Thyroid gland (tissue), 4 donors: Measurements from ENCODE around the gene ASIC3.

Experiments used
- CTCF ChIP-seq, 6 experiments: fragments of 200-600 bp in 3 of 6; fragments of 450-650 bp in 3 of 6; sonication (generic) in 3 of 6; IDR thresholded peaks; one replicate each; pipeline ENCODE4 v1.5.1; 2016 to 2019; ENCODE audit warnings: antibody characterized with exemption in 6 of 6, mild to moderate bottlenecking in 2 of 6, inconsistent platforms in 1 of 6, moderate library complexity in 1 of 6
- POLR2A ChIP-seq, 2 donors: fragments of 450-650 bp; IDR thresholded peaks; one replicate each; pipeline ENCODE4 v1.6.1; 2017; ENCODE audit warnings: antibody characterized with exemption in 2 of 2, mild to moderate bottlenecking in 2 of 2, moderate library complexity in 1 of 2

- TF ChIP-seq CTCF (IDR thresholded peaks at IDR 0.05) (no peak), POLR2A (IDR thresholded peaks at IDR 0.05) (no peak)
Measured at GRCh38 chr7:151088019-151088855, 39.9 kb downstream of the ASIC3 start.
